ENCODE results near the gene ADIPOR2.

DNA sequence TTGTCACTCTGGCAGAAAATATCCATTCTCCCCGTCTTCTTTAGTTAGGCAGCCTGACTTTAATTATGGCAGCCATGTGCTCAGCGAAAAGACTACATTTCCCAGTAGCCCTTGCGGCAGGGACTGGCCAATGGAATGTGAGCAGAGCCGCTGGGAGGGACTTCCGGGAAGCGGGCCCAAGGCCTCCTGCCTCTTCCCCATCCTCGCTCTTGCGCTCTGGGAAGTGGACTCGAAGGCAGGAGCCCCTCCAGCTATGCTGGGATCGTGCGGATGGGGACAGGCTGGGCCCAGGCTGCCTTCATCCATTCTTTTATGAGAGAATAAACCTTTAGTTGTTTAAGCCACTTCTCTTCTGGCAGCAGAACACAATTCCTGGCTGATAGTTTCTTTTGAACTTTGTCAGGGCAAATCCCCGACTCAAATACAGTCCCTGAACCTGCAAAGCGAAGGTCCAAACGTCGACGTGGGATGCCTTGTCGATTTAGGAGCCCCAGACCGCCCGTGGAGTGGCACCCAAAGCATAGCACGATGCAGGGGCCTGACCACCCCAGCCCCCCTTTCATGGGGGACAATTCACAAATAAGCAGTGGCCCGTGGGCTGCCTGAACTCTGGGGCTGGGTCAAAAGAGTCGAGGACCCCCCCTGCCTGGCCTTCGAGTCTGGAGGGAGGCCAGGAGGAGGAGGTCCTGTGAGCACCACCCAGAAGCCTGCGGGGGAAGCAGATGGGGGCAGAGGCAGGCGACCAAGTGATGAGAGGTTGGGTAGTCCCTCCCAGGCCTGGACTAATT lies 113.9 kb downstream of the ADIPOR2 start:
- TF ChIP-seq, protein P1, sequence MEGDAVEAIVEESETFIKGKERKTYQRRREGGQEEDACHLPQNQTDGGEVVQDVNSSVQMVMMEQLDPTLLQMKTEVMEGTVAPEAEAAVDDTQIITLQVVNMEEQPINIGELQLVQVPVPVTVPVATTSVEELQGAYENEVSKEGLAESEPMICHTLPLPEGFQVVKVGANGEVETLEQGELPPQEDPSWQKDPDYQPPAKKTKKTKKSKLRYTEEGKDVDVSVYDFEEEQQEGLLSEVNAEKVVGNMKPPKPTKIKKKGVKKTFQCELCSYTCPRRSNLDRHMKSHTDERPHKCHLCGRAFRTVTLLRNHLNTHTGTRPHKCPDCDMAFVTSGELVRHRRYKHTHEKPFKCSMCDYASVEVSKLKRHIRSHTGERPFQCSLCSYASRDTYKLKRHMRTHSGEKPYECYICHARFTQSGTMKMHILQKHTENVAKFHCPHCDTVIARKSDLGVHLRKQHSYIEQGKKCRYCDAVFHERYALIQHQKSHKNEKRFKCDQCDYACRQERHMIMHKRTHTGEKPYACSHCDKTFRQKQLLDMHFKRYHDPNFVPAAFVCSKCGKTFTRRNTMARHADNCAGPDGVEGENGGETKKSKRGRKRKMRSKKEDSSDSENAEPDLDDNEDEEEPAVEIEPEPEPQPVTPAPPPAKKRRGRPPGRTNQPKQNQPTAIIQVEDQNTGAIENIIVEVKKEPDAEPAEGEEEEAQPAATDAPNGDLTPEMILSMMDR (conservative IDR thresholded peaks at IDR 0.05; ENCODE audit: low read length) = no peak
- no peak for TF ChIP-seq EZH2phosphoT487 (IDR thresholded peaks at IDR 0.05; ENCODE audit: borderline replicate concordance, low read depth, low read length)
